Peyer's patch (tissue), 4 donors: ENCODE measurements around the gene LIN37.

Experiments
- CTCF ChIP-seq, 6 experiments: fragments of 450-650 bp in 4 of 6; fragments of 200-600 bp in 2 of 6; sonication (generic) in 1 of 6; IDR thresholded peaks; one replicate each; pipeline ENCODE4 v1.5.1; 2017 to 2019; ENCODE audit warnings: antibody characterized with exemption in 6 of 6, mild to moderate bottlenecking in 3 of 6, moderate library complexity in 1 of 6
- POLR2A ChIP-seq, 2 donors: fragments of 450-650 bp; IDR thresholded peaks; one replicate each; pipeline ENCODE4 v1.5.1; 2017; ENCODE audit warnings: antibody characterized with exemption in 2 of 2, mild to moderate bottlenecking in 2 of 2, moderate library complexity in 2 of 2

GRCh38 chr19:35729021-35729420 is 19.4 kb upstream of the LIN37 start:
- no peak for TF ChIP-seq CTCF (IDR thresholded peaks at IDR 0.05)
- TF ChIP-seq POLR2A (IDR thresholded peaks at IDR 0.05): no peak
